ENCODE results near the gene FRG1. TPM values are rescaled to one million over a fixed set of nuclear protein-coding genes. Genes with fewer than 3 reads are reported as not detected.

Gene FRG1
- total and polyA plus RNA-seq, 2 of the 8 experiments (the other 6 are each of a cell fraction or from before 2014, with no cell fraction given) = 6.2 to 31.8 TPM

DNA sequence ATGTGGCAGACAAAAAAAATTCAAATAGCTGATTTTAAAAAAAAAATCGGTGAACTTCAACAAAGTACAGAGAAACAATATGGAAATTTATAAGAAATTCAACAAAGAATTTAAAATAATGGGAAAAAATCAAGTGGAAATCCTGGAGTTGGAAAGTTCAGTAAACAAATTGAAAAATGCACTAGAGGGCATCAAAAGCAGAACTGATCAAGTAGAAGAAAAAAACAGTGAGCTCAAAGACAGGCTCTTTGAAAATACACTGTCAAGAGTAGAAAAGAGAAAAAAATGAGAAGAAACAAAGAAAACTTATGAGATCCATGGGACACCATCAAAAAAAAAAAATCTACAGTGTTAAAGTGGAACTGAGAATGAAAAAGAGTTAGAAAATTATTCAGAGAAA is 19.6 kb upstream of the FRG1 start:
- no peak for DNase-seq (ENCODE audit: low read depth in 1 of 2, low spot score in 2 of 2)
- Histone ChIP-seq H3K56ac (replicated peaks; ENCODE audit: insufficient read length, low read depth, low read length) (no peak overlapping the region), H3K4me2 (ENCODE audit: insufficient read depth in 1 of 2, low read depth in 2 of 2, low read length in 2 of 2) (no peak overlapping the region), H3K4me1 (replicated peaks in 1 of 4; ENCODE audit: control insufficient read depth in 3 of 4, insufficient read depth in 4 of 4, low read length in 3 of 4) (no peaks in the 10 kb centered on the region), H3K9me3 (ENCODE audit: insufficient read depth in 2 of 2, low read depth in 1 of 2, low read length in 1 of 2) (peaks cover 5 to 15% of the 10 kb centered on the region in 2 experiments; a peak in 2 of 4 replicates), H2BK12ac (ENCODE audit: low read depth, low read length) (no peak overlapping the region), H3K79me1 (ENCODE audit: low read depth, low read length) (no peaks in the 10 kb centered on the region), H3K4me3 (ENCODE audit: extremely low read depth in 1 of 4, insufficient read depth in 2 of 4, low read depth in 3 of 4, low read length in 4 of 4) (no peak overlapping the region), H4K5ac (ENCODE audit: insufficient read length, low read depth, low read length) (no peak overlapping the region), H2AK5ac (ENCODE audit: low read depth, low read length) (no peak overlapping the region), H3K27me3 (replicated peaks in 1 of 4; ENCODE audit: control insufficient read depth in 3 of 4, extremely low read depth in 1 of 4, insufficient read depth in 3 of 4, low read length in 3 of 4) (no peaks in the 10 kb centered on the region), H2BK15ac (ENCODE audit: low read length) (no peak overlapping the region), H4K91ac (replicated peaks; ENCODE audit: insufficient read length, low read length) (no peak overlapping the region), H4K8ac (ENCODE audit: extremely low read depth, insufficient read depth, low read length) (no peak overlapping the region), H3K23me2 (ENCODE audit: low read depth, low read length) (no peaks in the 10 kb centered on the region), H3K4ac (replicated peaks; ENCODE audit: insufficient read length, low read depth, low read length) (no peak overlapping the region), H2BK20ac (ENCODE audit: low read length) (no peak overlapping the region), H3K36me3 (ENCODE audit: control insufficient read depth in 2 of 4, insufficient read depth in 4 of 4, low read length in 3 of 4) (peaks cover 0 to 4% (median 0%) of the 10 kb centered on the region in 4 experiments; a peak in 1 of 8 replicates), H3K9ac (replicated peaks in 1 of 4; ENCODE audit: extremely low read depth in 1 of 4, low read depth in 3 of 4, low read length in 3 of 4) (no peak overlapping the region), H3K14ac (ENCODE audit: insufficient read length) (no peak overlapping the region), H3K23ac (ENCODE audit: insufficient read length) (no peak overlapping the region), H3K27ac (ENCODE audit: low read depth, low read length) (no peak overlapping the region), H4K20me1 (replicated peaks in 1 of 2; ENCODE audit: control insufficient read depth in 1 of 2, insufficient read depth in 2 of 2, low read length in 2 of 2) (no peaks in the 10 kb centered on the region), H2BK5ac (ENCODE audit: low read depth, low read length) (no peak overlapping the region), H3K18ac (ENCODE audit: extremely low read depth, low read length) (no peak overlapping the region), H2AFZ (ENCODE audit: low read length) (no peak overlapping the region), H2BK120ac (replicated peaks; ENCODE audit: low read depth, low read length) (no peak overlapping the region), H3K79me2 (ENCODE audit: control insufficient read depth in 1 of 2, insufficient read depth in 2 of 2, low read length in 2 of 2) (no peaks in the 10 kb centered on the region)
- peak; percentile 85 for FAIRE-seq
- CTCF ChIA-PET (ENCODE audit: partially characterized antibody) = no interaction called here
- POLR2A ChIA-PET (ENCODE audit: partially characterized antibody) = no interaction called here
- 92% methylated on average over 1 of the region's 1 CpG; no CpG with 5 or more reads in 1 of the 2 experiments for WGBS, 2 experiments (ENCODE audit: extremely low coverage in 1 of 2, insufficient coverage in 1 of 2, insufficient read length in 1 of 2, insufficient replicate concordance in 2 of 2, low coverage in 1 of 2, low lambda C conversion rate in 2 of 2, missing lambda C conversion rate in 1 of 2)
- TF ChIP-seq KDM4A (IDR thresholded peaks at IDR 0.05; ENCODE audit: low read depth, low read length, severe bottlenecking) (no peak), CHD1 (IDR thresholded peaks at IDR 0.05; ENCODE audit: low read depth, low read length) (no peak), RNF2 (IDR thresholded peaks at IDR 0.05; ENCODE audit: borderline replicate concordance, low read depth, low read length, missing control alignments, poor library complexity, severe bottlenecking) (no peak)
- TF ChIP-seq, protein P1, sequence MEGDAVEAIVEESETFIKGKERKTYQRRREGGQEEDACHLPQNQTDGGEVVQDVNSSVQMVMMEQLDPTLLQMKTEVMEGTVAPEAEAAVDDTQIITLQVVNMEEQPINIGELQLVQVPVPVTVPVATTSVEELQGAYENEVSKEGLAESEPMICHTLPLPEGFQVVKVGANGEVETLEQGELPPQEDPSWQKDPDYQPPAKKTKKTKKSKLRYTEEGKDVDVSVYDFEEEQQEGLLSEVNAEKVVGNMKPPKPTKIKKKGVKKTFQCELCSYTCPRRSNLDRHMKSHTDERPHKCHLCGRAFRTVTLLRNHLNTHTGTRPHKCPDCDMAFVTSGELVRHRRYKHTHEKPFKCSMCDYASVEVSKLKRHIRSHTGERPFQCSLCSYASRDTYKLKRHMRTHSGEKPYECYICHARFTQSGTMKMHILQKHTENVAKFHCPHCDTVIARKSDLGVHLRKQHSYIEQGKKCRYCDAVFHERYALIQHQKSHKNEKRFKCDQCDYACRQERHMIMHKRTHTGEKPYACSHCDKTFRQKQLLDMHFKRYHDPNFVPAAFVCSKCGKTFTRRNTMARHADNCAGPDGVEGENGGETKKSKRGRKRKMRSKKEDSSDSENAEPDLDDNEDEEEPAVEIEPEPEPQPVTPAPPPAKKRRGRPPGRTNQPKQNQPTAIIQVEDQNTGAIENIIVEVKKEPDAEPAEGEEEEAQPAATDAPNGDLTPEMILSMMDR (IDR thresholded peaks at IDR 0.05; ENCODE audit: control extremely low read depth in 1 of 3, insufficient read depth in 1 of 3, low read depth in 1 of 3, low read length in 3 of 3) = no peak
- TF ChIP-seq, protein P2, sequence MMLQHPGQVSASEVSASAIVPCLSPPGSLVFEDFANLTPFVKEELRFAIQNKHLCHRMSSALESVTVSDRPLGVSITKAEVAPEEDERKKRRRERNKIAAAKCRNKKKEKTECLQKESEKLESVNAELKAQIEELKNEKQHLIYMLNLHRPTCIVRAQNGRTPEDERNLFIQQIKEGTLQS (IDR thresholded peaks at IDR 0.05; ENCODE audit: insufficient read depth, low read depth, low read length) = no peak
